PFSK-1 (cell line): ENCODE measurements around the gene GNG7.

ENCODE experiments used
- POLR2AphosphoS5 ChIP-seq: IDR thresholded peaks from 2 replicates; pipeline ENCODE4 v1.6.1; 2012; ENCODE audit warnings: low read depth, mild to moderate bottlenecking, control low read depth, low read length, moderate library complexity
- REST ChIP-seq, 2 experiments: IDR thresholded peaks; 2 replicates each; pipeline versions ENCODE4 v1.6.1 to v1.8.0; 2011 to 2012; ENCODE audit warnings: low read depth in 2 of 2, low read length in 2 of 2, control low read depth in 1 of 2, inconsistent platforms in 1 of 2, mild to moderate bottlenecking in 1 of 2, moderate library complexity in 1 of 2; ENCODE audit not compliant: insufficient read depth in 1 of 2

GRCh38 chr19:2600914-2601870 is 101.3 kb downstream of the GNG7 start:
- TF ChIP-seq POLR2AphosphoS5 (no peak), REST (IDR thresholded peaks at IDR 0.05; ENCODE audit: insufficient read depth in 1 of 2, low read depth in 2 of 2, low read length in 2 of 2) (no peak)
